ENCODE data around the gene CKMT2. TPM values are rescaled to one million over a fixed set of nuclear protein-coding genes. Genes with fewer than 3 reads are reported as not detected.
A peak's percentile ranks its signal among the peaks of the same experiment; 100 is the strongest.
"Not testable (repeated sequence)": the region's sequence is repeated elsewhere in the genome, so short reads cannot be mapped to it uniquely, and the experiment has no call there.

Gene CKMT2
- total RNA-seq, 2 donors from 2014 or later = not detected

- no peak overlapping the region for H3K4me3 Mint-ChIP-seq
- DNase-seq = no peak
- no peaks in the 10 kb centered on the region for H3K27me3 Mint-ChIP-seq
- peaks cover 3% of the 10 kb centered on the region for H3K36me3 Mint-ChIP-seq (ENCODE audit: low read depth)
- H3K27ac Mint-ChIP-seq = peak overlapping the region; percentile 8
- H3K4me1 Mint-ChIP-seq = no peaks in the 10 kb centered on the region
- no peak for ATAC-seq
- H3K9me3 ChIP-seq (ENCODE audit: control insufficient read depth, low read length, poor library complexity, severe bottlenecking) = no peaks in the 10 kb centered on the region
Measured at GRCh38 chr5:81269751-81270393, 36.8 kb downstream of the CKMT2 start.

GRCh38 chr5:81270394-81271027 lies 37.4 kb downstream of the CKMT2 start:
- H3K9me3 ChIP-seq (ENCODE audit: control insufficient read depth, low read length, poor library complexity, severe bottlenecking); ATAC-seq; H3K4me1 Mint-ChIP-seq; DNase-seq; H3K4me3 Mint-ChIP-seq; H3K27ac Mint-ChIP-seq; H3K27me3 Mint-ChIP-seq; H3K36me3 Mint-ChIP-seq (ENCODE audit: low read depth): not testable (repeated sequence)

- ATAC-seq = no peak
- no peak overlapping the region for H3K4me3 Mint-ChIP-seq
- H3K36me3 Mint-ChIP-seq (ENCODE audit: low read depth) = peaks cover 4% of the 10 kb centered on the region
- peaks cover 16% of the 10 kb centered on the region for H3K4me1 Mint-ChIP-seq
- no peaks in the 10 kb centered on the region for H3K27me3 Mint-ChIP-seq
- H3K9me3 ChIP-seq (ENCODE audit: control insufficient read depth, low read length, poor library complexity, severe bottlenecking) = no peaks in the 10 kb centered on the region
- H3K27ac Mint-ChIP-seq = no peak overlapping the region
- DNase-seq = no peak
Measured at GRCh38 chr5:81283976-81284375, 50.9 kb downstream of the CKMT2 start.

- H3K9me3 ChIP-seq (ENCODE audit: control insufficient read depth, low read length, poor library complexity, severe bottlenecking) = no peaks in the 10 kb centered on the region
- Mint-ChIP-seq H3K4me1 (peaks cover 30% of the 10 kb centered on the region), H3K36me3 (ENCODE audit: low read depth) (peaks cover 8% of the 10 kb centered on the region), H3K27me3 (no peaks in the 10 kb centered on the region), H3K4me3 (no peak overlapping the region), H3K27ac (no peak overlapping the region)
- DNase-seq = no peak
- no peak for ATAC-seq
Measured at GRCh38 chr5:81286059-81286617, 53.0 kb downstream of the CKMT2 start.

GRCh38 chr5:81288021-81288433 lies 54.9 kb downstream of the CKMT2 start:
- no peaks in the 10 kb centered on the region for H3K9me3 ChIP-seq (ENCODE audit: control insufficient read depth, low read length, poor library complexity, severe bottlenecking)
- Mint-ChIP-seq H3K4me3 (no peak overlapping the region), H3K4me1 (peaks cover 37% of the 10 kb centered on the region), H3K27ac (no peak overlapping the region), H3K27me3 (no peaks in the 10 kb centered on the region), H3K36me3 (ENCODE audit: low read depth) (peaks cover 8% of the 10 kb centered on the region)
- DNase-seq (no peak), ATAC-seq (no peak)

GRCh38 chr5:81290146-81290545 lies 57.0 kb downstream of the CKMT2 start:
- DNase-seq (no peak), ATAC-seq (no peak)
- no peaks in the 10 kb centered on the region for H3K27me3 Mint-ChIP-seq
- peaks cover 11% of the 10 kb centered on the region for H3K36me3 Mint-ChIP-seq (ENCODE audit: low read depth)
- H3K9me3 ChIP-seq (ENCODE audit: control insufficient read depth, low read length, poor library complexity, severe bottlenecking) = no peaks in the 10 kb centered on the region
- H3K4me3 Mint-ChIP-seq = no peak overlapping the region
- H3K4me1 Mint-ChIP-seq = peaks cover 40% of the 10 kb centered on the region
- H3K27ac Mint-ChIP-seq = no peak overlapping the region

GRCh38 chr5:81292130-81292529 lies 59.0 kb downstream of the CKMT2 start:
- DNase-seq (no peak), ATAC-seq (peak; percentile 52)
- H3K9me3 ChIP-seq (ENCODE audit: control insufficient read depth, low read length, poor library complexity, severe bottlenecking) = no peaks in the 10 kb centered on the region
- H3K4me3 Mint-ChIP-seq = no peak overlapping the region
- H3K36me3 Mint-ChIP-seq (ENCODE audit: low read depth) = peaks cover 7% of the 10 kb centered on the region
- peaks cover 27% of the 10 kb centered on the region for H3K4me1 Mint-ChIP-seq
- H3K27me3 Mint-ChIP-seq = no peaks in the 10 kb centered on the region
- H3K27ac Mint-ChIP-seq = no peak overlapping the region

GRCh38 chr5:81294021-81294420 lies 60.9 kb downstream of the CKMT2 start:
- ATAC-seq; H3K4me3 Mint-ChIP-seq; DNase-seq; H3K27ac Mint-ChIP-seq; H3K9me3 ChIP-seq (ENCODE audit: control insufficient read depth, low read length, poor library complexity, severe bottlenecking); H3K36me3 Mint-ChIP-seq (ENCODE audit: low read depth); H3K27me3 Mint-ChIP-seq: not testable (repeated sequence)
- H3K4me1 Mint-ChIP-seq = peaks cover 29% of the 10 kb centered on the region

- H3K9me3 ChIP-seq (ENCODE audit: control insufficient read depth, low read length, poor library complexity, severe bottlenecking) = no peaks in the 10 kb centered on the region
- H3K27me3 Mint-ChIP-seq = no peaks in the 10 kb centered on the region
- peaks cover 30% of the 10 kb centered on the region for H3K4me1 Mint-ChIP-seq
- peaks cover 8% of the 10 kb centered on the region for H3K36me3 Mint-ChIP-seq (ENCODE audit: low read depth)
- H3K27ac Mint-ChIP-seq = no peak overlapping the region
- DNase-seq = no peak
- H3K4me3 Mint-ChIP-seq = no peak overlapping the region
- no peak for ATAC-seq
Measured at GRCh38 chr5:81297531-81297930, 64.4 kb downstream of the CKMT2 start.

- no peaks in the 10 kb centered on the region for H3K27me3 Mint-ChIP-seq
- DNase-seq (no peak), ATAC-seq (no peak)
- H3K4me1 Mint-ChIP-seq = peaks cover 37% of the 10 kb centered on the region
- H3K4me3 Mint-ChIP-seq = peak overlapping the region; percentile 100
- H3K27ac Mint-ChIP-seq = peak overlapping the region; percentile 97
- peaks cover 8% of the 10 kb centered on the region for H3K36me3 Mint-ChIP-seq (ENCODE audit: low read depth)
- no peaks in the 10 kb centered on the region for H3K9me3 ChIP-seq (ENCODE audit: control insufficient read depth, low read length, poor library complexity, severe bottlenecking)
Measured at GRCh38 chr5:81300921-81301270, 67.8 kb downstream of the CKMT2 start.

- H3K36me3 Mint-ChIP-seq (ENCODE audit: low read depth) = peaks cover 8% of the 10 kb centered on the region
- no peaks in the 10 kb centered on the region for H3K9me3 ChIP-seq (ENCODE audit: control insufficient read depth, low read length, poor library complexity, severe bottlenecking)
- peaks cover 37% of the 10 kb centered on the region for H3K4me1 Mint-ChIP-seq
- DNase-seq (peak; percentile 84 to 87 (median 86)), ATAC-seq (peak; percentile 96)
- peak within 1 kb of the TSS; percentile 100 for H3K4me3 Mint-ChIP-seq
- peak within 1 kb of the TSS; percentile 97 for H3K27ac Mint-ChIP-seq
- H3K27me3 Mint-ChIP-seq = no peaks in the 10 kb centered on the region
Measured at GRCh38 chr5:81301271-81302015, 68.3 kb downstream of the CKMT2 start, which contains the start of gene ZCCHC9. Gene ZCCHC9 (plus strand): TSS chr5:81301587. CDS start chr5:81304758, 3,171 bp downstream.

- ATAC-seq = no peak
- no peaks in the 10 kb centered on the region for H3K27me3 Mint-ChIP-seq
- peaks cover 34% of the 10 kb centered on the region for H3K4me1 Mint-ChIP-seq
- H3K4me3 Mint-ChIP-seq = peak overlapping the region; percentile 100
- peaks cover 8% of the 10 kb centered on the region for H3K36me3 Mint-ChIP-seq (ENCODE audit: low read depth)
- no peaks in the 10 kb centered on the region for H3K9me3 ChIP-seq (ENCODE audit: control insufficient read depth, low read length, poor library complexity, severe bottlenecking)
- DNase-seq = no peak
- H3K27ac Mint-ChIP-seq = peak overlapping the region; percentile 97
Measured at GRCh38 chr5:81302596-81302995, 69.5 kb downstream of the CKMT2 start.

- no peaks in the 10 kb centered on the region for H3K9me3 ChIP-seq (ENCODE audit: control insufficient read depth, low read length, poor library complexity, severe bottlenecking)
- Mint-ChIP-seq H3K4me1 (peaks cover 32% of the 10 kb centered on the region), H3K36me3 (ENCODE audit: low read depth) (peaks cover 8% of the 10 kb centered on the region), H3K4me3 (peak overlapping the region; percentile 33), H3K27ac (no peak overlapping the region), H3K27me3 (no peaks in the 10 kb centered on the region)
- ATAC-seq = no peak
- no peak for DNase-seq
Measured at GRCh38 chr5:81303563-81303962, 70.4 kb downstream of the CKMT2 start.

Data from T-helper 17 cell (primary cell).